GM18519 (cell line): ENCODE measurements around the gene PDE7B.
"Not testable (repeated sequence)": the region's sequence is repeated elsewhere in the genome, so short reads cannot be mapped to it uniquely, and the experiment has no call there.

Experiments
- ATAC-seq: cut with Tn5 transposase; IDR thresholded peaks from one replicate; pipeline ENCODE4 v1.9.1; 2021; ENCODE audit warnings: mild to moderate bottlenecking, moderate library complexity; ENCODE audit not compliant: unreplicated experiment, low FRiP score

Gene PDE7B

GRCh38 chr6:135842618-135843392 lies 8.7 kb upstream of the PDE7B start:
- ATAC-seq, result no peak

- ATAC-seq, result no peak
These were observed 619 bp upstream of the PDE7B start for GRCh38 chr6:135850882-135851281.

DNA sequence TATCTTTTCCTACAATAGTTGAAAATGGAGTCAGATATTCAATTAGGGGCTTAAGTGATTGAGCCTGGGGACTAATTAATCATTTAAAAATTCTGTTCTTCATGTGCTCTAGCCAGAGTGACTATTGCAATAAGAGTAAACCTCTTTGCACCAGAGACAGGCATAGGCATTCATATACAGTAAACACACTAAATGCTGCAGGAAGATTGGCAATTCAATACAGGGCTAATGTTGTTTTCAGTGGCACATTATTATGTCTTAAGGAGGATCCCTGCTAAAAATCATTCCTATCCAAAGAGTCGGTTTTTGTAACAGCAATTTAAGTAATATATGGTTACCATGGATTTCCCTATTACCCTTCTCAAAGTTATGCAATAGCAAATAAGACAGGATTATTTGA lies 1.2 kb downstream of the PDE7B start:
- no peak for ATAC-seq

DNA sequence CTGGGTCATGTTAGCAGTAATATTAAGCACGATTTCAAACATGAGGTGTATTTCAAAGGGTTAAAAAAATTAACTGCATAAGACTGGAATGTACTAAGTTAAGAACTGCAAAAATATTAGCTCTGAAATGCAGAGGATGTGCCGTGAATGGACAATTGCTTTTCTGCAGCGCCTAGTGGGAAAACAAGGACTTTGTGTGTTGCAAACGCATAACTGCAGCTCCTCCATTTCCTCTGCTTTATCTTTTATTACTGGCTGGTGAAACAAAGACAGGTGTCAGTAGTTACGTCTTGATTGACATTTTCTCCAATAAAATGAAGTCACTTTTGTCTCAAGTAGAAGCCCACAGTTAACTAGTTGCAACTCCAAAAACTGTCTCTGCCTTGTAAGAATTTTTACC lies 1.7 kb downstream of the PDE7B start:
- no peak for ATAC-seq

GRCh38 chr6:135853986-135854385 lies 2.5 kb downstream of the PDE7B start:
- no peak for ATAC-seq

DNA sequence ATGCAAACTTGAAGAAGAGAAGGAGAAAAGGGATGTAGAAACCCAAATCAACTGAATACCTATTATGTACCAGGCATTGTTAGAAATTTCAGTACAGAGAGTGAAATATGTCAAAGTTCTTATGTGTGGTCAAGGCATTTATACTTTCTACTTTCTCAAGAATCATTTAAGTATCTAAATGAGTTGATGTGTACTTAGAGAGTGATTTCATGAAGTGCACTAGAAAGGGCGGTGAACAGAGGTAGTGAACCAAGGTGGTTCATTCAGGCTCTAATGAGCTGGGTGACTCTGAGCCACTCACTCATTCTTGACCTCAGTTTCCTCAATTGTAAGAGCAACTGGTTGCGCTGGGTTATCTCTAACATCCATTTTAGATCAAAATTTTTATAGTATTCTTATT lies 3.3 kb downstream of the PDE7B start:
- ATAC-seq, result peak; percentile 36

GRCh38 chr6:135858931-135859330 lies 7.4 kb downstream of the PDE7B start:
- ATAC-seq, result no peak

GRCh38 chr6:135860361-135860760 lies 8.9 kb downstream of the PDE7B start:
- no peak for ATAC-seq

DNA sequence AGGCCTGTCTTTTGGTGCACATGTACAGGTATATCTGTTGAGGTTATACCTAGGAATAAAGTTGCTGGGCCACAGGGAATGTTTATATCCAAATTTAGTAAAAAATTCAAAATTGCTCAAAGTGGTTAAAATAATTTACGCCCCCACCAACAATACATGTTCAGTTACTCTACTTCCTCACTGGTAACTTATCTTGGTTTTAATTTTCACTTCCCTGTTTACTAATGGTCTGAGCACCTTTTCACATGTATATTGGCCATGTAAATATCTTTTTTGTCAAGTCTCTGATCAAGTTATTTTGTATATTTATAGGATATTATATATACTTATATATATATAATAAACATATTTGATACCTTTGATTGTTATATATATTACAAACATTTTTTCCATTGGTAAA lies 9.7 kb downstream of the PDE7B start:
- ATAC-seq, result peak; percentile 47

GRCh38 chr6:135864929-135865328 lies 13.4 kb downstream of the PDE7B start:
- not testable (repeated sequence) for ATAC-seq

DNA sequence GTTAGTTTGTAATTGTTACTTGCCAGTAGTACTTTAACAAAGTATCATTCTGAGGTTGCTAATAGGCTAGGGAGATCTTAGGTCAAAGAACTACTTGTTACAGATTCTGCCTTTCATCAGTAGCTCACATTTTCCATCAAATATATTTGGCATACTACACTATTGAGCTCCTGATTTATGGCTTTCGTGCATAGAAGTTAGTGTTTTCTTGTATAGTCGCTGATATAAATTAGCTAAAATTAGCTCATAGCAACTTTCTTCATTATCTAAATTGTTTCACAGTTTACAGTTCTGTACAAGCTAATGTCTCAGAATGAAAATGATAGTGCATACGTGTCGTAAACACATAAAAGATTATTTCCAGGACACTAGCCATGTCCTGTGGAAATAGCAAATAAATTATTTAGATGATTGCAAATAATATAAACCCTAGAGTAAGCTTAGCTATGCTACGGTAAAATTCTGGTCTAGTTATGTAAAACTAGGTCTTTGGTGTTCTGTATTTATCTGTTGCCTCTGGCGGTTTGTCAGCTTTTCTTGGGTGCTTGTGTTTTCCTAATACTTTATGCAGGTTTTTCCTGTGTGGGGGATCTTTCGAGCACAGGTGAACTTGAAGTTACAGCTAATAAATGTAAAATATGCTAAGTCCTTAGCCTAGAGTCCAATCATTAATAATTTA lies 15.1 kb downstream of the PDE7B start:
- ATAC-seq, result no peak

- ATAC-seq, result no peak
These were observed 15.8 kb downstream of the PDE7B start for GRCh38 chr6:135867332-135867731.

- ATAC-seq, result no peak
These were observed 18.4 kb downstream of the PDE7B start for GRCh38 chr6:135869857-135870256.

DNA sequence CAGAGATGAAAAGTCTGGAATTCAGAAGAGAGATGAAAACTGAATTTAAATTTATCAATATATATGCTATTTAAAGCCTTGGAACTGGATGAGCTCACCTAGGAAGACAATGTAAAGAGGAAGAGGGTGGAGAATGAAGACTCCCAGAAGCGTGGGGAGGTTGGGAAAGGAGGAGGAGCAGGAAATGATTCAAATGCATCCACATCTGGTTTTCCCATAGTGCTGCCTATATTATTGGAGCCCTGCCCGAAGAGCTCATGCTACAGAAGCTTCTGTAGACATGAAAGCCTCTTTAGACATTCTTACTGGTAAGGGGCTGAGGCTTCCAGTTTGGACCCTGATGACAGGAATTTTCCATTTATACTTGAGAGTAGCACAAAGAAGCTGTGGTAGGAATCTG lies 19.2 kb downstream of the PDE7B start:
- ATAC-seq, result no peak

DNA sequence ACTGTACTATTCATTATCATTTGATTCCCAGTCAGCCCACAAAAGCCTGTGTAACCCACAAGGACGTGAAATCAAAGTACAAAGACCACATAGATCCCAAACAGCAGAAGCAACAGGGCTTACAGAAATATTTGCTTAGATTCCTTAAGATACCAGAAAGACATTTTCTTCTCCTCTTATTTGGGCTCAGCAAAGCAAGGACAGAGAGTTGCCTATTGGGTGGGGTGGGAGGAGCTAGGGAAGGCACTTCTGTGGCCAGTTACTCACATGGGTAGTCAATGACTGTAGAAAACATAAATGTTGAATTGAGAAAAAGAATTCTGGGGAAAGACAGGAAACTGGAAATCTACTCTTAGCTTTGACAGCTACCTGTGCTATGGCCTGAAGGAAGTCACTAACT lies 19.8 kb downstream of the PDE7B start:
- no peak for ATAC-seq

GRCh38 chr6:135871878-135872277 lies 20.4 kb downstream of the PDE7B start:
- ATAC-seq, result no peak

DNA sequence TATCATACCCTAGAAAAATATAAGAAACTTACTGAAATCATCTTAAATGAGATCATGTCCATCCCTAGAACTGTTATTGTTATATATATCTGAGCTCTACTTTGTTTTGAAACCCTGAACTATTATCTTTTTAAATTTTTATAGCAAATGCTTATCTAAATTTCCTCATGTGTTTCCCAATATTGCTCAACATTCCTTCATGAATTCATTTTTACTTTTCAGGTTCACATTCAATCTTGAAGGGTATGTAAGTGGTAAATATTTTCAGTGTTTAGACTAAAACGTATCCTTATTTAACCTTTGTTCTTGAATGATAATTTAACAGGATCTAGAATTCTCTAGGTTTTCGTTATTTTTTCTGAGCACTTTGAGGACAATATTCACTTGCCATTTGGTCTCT lies 23.9 kb downstream of the PDE7B start:
- ATAC-seq, result no peak

DNA sequence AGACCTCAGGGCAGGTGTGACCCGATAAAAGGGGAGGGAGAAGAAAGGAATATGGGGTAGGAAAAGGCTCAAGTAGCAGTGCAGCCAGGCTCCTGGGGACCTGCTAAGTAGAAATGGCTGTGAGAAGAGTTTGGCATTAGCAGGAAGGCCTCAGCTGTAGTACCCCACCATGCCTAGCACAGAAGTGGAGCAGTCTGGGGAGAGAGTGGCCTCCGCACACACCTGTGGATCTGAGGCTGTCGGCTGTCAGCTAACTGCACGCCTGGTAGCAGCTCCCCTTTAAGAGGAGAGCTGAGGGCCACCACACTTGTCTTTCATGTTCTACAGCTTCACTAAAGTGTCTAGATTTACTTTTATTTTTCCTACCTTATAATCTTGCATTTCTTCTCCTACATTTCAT lies 24.6 kb downstream of the PDE7B start:
- no peak for ATAC-seq

GRCh38 chr6:135877666-135878065 lies 26.2 kb downstream of the PDE7B start:
- no peak for ATAC-seq

GRCh38 chr6:135880066-135880972 lies 28.8 kb downstream of the PDE7B start:
- ATAC-seq, result peak; percentile 92

DNA sequence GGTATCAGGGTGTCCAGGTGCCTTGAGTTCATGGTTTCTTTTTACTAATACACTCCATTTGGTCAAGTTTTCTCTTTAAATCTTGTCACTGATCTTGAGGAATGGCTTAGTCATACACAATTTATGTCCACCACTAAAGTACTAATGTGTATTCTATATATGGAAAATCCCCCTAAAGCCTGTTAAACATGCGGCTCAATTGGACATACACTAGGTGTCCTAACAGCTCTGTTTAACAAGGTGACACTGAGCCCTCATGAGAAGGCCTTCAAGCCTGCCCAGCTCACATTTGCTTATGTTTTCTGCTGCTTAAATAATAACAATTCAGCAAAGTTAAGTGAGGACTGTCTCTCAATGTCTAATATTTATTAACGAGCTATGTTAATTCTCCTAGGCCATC lies 31.5 kb downstream of the PDE7B start:
- ATAC-seq, result no peak
